NT2/D1 (cell line): Measurements from ENCODE around the gene SRP19.

Experiments
- DNase-seq: peaks from one replicate; pipeline ENCODE4 v3.0.0-alpha.2; 2011; ENCODE audit warnings: low read depth, low spot score
- H3K27me3 ChIP-seq: 2 replicates; pipeline ENCODE4 v1.6.0; 2011; ENCODE audit warnings: mild to moderate bottlenecking; ENCODE audit not compliant: insufficient read length, insufficient read depth
- H3K36me3 ChIP-seq: 2 replicates; pipeline ENCODE4 v1.6.1; 2011; ENCODE audit warnings: mild to moderate bottlenecking, low read length, mixed read lengths; ENCODE audit not compliant: insufficient read depth, insufficient read length
- H3K4me1 ChIP-seq: 2 replicates; pipeline ENCODE4 v1.5.1; 2011; ENCODE audit not compliant: insufficient read depth, insufficient read length
- H3K4me3 ChIP-seq: 2 replicates; pipeline ENCODE4 v1.5.1; 2011; ENCODE audit warnings: low read depth; ENCODE audit not compliant: insufficient read length
- H3K9ac ChIP-seq: 2 replicates; pipeline ENCODE4 v1.6.0; 2011; ENCODE audit warnings: low read depth; ENCODE audit not compliant: insufficient read length
- H3K9me3 ChIP-seq: 2 replicates; pipeline ENCODE4 v1.5.1; 2011; ENCODE audit warnings: mild to moderate bottlenecking, low read length; ENCODE audit not compliant: insufficient read depth
- SUZ12 ChIP-seq: IDR thresholded peaks from 2 replicates; pipeline ENCODE4 v1.6.1; 2011; ENCODE audit not compliant: insufficient read length, insufficient read depth; ENCODE audit errors: extremely low read depth
- YY1 ChIP-seq: IDR thresholded peaks from 2 replicates; pipeline ENCODE4 v1.6.1; 2011; ENCODE audit not compliant: insufficient read length, insufficient read depth
- ZNF274 ChIP-seq: IDR thresholded peaks from 2 replicates; pipeline ENCODE4 v1.6.1; 2011; ENCODE audit warnings: mild to moderate bottlenecking, low read depth, low read length

Gene SRP19

GRCh38 chr5:112861638-112861985 lies 525 bp downstream of the SRP19 start:
- Histone ChIP-seq H3K4me3 (peak overlapping the region; percentile 96), H3K27me3 (no peaks in the 10 kb centered on the region), H3K9me3 (no peaks in the 10 kb centered on the region), H3K4me1 (peaks cover 3% of the 10 kb centered on the region), H3K9ac (peak overlapping the region; percentile 95), H3K36me3 (peaks cover 41% of the 10 kb centered on the region)
- no peak for DNase-seq
- TF ChIP-seq YY1 (no peak), SUZ12 (no peak), ZNF274 (no peak)

GRCh38 chr5:112862085-112862484 lies 998 bp downstream of the SRP19 start:
- Histone ChIP-seq H3K27me3 (no peaks in the 10 kb centered on the region), H3K36me3 (peaks cover 46% of the 10 kb centered on the region), H3K4me1 (peaks cover 3% of the 10 kb centered on the region), H3K4me3 (peak overlapping the region; percentile 96), H3K9ac (peak overlapping the region; percentile 95), H3K9me3 (no peaks in the 10 kb centered on the region)
- DNase-seq = no peak
- TF ChIP-seq ZNF274 (no peak), SUZ12 (no peak), YY1 (no peak)

- H3K4me3 ChIP-seq = peak overlapping the region; percentile 6
- H3K9ac ChIP-seq = no peak overlapping the region
- H3K9me3 ChIP-seq = no peaks in the 10 kb centered on the region
- DNase-seq = no peak
- H3K27me3 ChIP-seq = no peaks in the 10 kb centered on the region
- H3K36me3 ChIP-seq = peaks cover 59% of the 10 kb centered on the region
- peaks cover 3% of the 10 kb centered on the region for H3K4me1 ChIP-seq
- TF ChIP-seq YY1 (no peak), SUZ12 (no peak), ZNF274 (no peak)
These were observed 2.5 kb downstream of the SRP19 start for GRCh38 chr5:112863549-112863948.

GRCh38 chr5:112865128-112865527 lies 4.0 kb downstream of the SRP19 start:
- DNase-seq = no peak
- H3K36me3 ChIP-seq = peaks cover 73% of the 10 kb centered on the region

GRCh38 chr5:112866739-112867138 lies 5.7 kb downstream of the SRP19 start:
- Histone ChIP-seq H3K36me3 (peaks cover 81% of the 10 kb centered on the region), H3K9me3 (no peaks in the 10 kb centered on the region), H3K27me3 (no peaks in the 10 kb centered on the region), H3K4me1 (peaks cover 3% of the 10 kb centered on the region), H3K9ac (no peak overlapping the region), H3K4me3 (no peak overlapping the region)
- TF ChIP-seq SUZ12 = no peak
- TF ChIP-seq ZNF274 = no peak
- TF ChIP-seq YY1 = no peak
- no peak for DNase-seq

More at GRCh38 chr5:112865128-112865527, 4.0 kb downstream of the SRP19 start:
- TF ChIP-seq YY1 (no peak), SUZ12 (no peak), ZNF274 (no peak)
- no peak overlapping the region for H3K9ac ChIP-seq
- H3K27me3 ChIP-seq = no peaks in the 10 kb centered on the region
- H3K9me3 ChIP-seq = no peaks in the 10 kb centered on the region
- peaks cover 3% of the 10 kb centered on the region for H3K4me1 ChIP-seq
- H3K4me3 ChIP-seq = no peak overlapping the region

- Histone ChIP-seq H3K4me1 (no peaks in the 10 kb centered on the region), H3K36me3 (peaks cover 79% of the 10 kb centered on the region), H3K27me3 (no peaks in the 10 kb centered on the region), H3K4me3 (no peak overlapping the region), H3K9ac (no peak overlapping the region), H3K9me3 (no peaks in the 10 kb centered on the region)
- DNase-seq = no peak
- no peak for TF ChIP-seq YY1
These were observed 6.3 kb downstream of the SRP19 start for GRCh38 chr5:112867411-112867810.

- Histone ChIP-seq H3K9me3 (no peaks in the 10 kb centered on the region), H3K4me3 (no peak overlapping the region), H3K36me3 (peaks cover 58% of the 10 kb centered on the region), H3K27me3 (no peaks in the 10 kb centered on the region), H3K4me1 (no peaks in the 10 kb centered on the region), H3K9ac (no peak overlapping the region)
- DNase-seq = no peak
- no peak for TF ChIP-seq ZNF274
- TF ChIP-seq SUZ12 = no peak
- no peak for TF ChIP-seq YY1
These were observed 8.9 kb downstream of the SRP19 start for GRCh38 chr5:112869948-112870347.

GRCh38 chr5:112870966-112871365 lies 9.9 kb downstream of the SRP19 start:
- DNase-seq = no peak
- no peaks in the 10 kb centered on the region for H3K4me1 ChIP-seq
- TF ChIP-seq ZNF274 = no peak
- no peak for TF ChIP-seq YY1
- TF ChIP-seq SUZ12 = no peak
- H3K9ac ChIP-seq = no peak overlapping the region
- H3K27me3 ChIP-seq = no peaks in the 10 kb centered on the region
- peaks cover 58% of the 10 kb centered on the region for H3K36me3 ChIP-seq
- H3K9me3 ChIP-seq = no peaks in the 10 kb centered on the region
- no peak overlapping the region for H3K4me3 ChIP-seq
